Astrocyte of the cerebellum (primary cell): ENCODE data around the gene SNAPC1.
"Not testable (repeated sequence)": the region's sequence is repeated elsewhere in the genome, so short reads cannot be mapped to it uniquely, and the experiment has no call there.

Experiments used
- DNase-seq: peaks from one replicate; pipeline ENCODE4 v3.0.0-alpha.2; 2011; ENCODE audit warnings: low read depth
- H3K4me3 ChIP-seq: 2 replicates; pipeline ENCODE4 v1.5.1; 2011; ENCODE audit warnings: mild to moderate bottlenecking, low read depth, low read length, moderate library complexity
- CTCF ChIP-seq: IDR thresholded peaks from 2 replicates; pipeline ENCODE4 v1.5.1; 2012; ENCODE audit warnings: low read length, low read depth, moderate library complexity, mild to moderate bottlenecking; ENCODE audit errors: missing control alignments
- in situ Hi-C: cut with HindIII; loops from 2 replicates; pipeline ENCODE4 v1.10.0; 2017; ENCODE audit warnings: low sequenced_read_pairs

The SNAPC1 gene

GRCh38 chr14:61733972-61734371 lies 28.2 kb upstream of the SNAPC1 start:
- in situ Hi-C loops, result no loop called here
- DNase-seq, result no peak
- no peak overlapping the region for H3K4me3 ChIP-seq
- no peak for TF ChIP-seq CTCF

GRCh38 chr14:61736751-61737150 lies 25.5 kb upstream of the SNAPC1 start:
- no peak for TF ChIP-seq CTCF
- in situ Hi-C loops, result no loop called here
- no peak overlapping the region for H3K4me3 ChIP-seq
- DNase-seq, result no peak

- in situ Hi-C loops, result no loop called here
These were observed 24.3 kb upstream of the SNAPC1 start for GRCh38 chr14:61737915-61738314.

GRCh38 chr14:61739133-61739532 lies 23.1 kb upstream of the SNAPC1 start:
- DNase-seq, result no peak
- in situ Hi-C loops, result no loop called here
- no peak overlapping the region for H3K4me3 ChIP-seq
- TF ChIP-seq CTCF, result no peak

More at GRCh38 chr14:61737915-61738314, 24.3 kb upstream of the SNAPC1 start:
- TF ChIP-seq CTCF, result no peak
- no peak overlapping the region for H3K4me3 ChIP-seq
- no peak for DNase-seq

GRCh38 chr14:61742371-61742770 lies 19.8 kb upstream of the SNAPC1 start:
- H3K4me3 ChIP-seq, result no peak overlapping the region
- in situ Hi-C loops, result no loop called here
- DNase-seq, result no peak
- no peak for TF ChIP-seq CTCF

GRCh38 chr14:61744238-61744637 lies 18.0 kb upstream of the SNAPC1 start:
- in situ Hi-C loops, result no loop called here
- TF ChIP-seq CTCF, result no peak
- H3K4me3 ChIP-seq, result no peak overlapping the region
- DNase-seq, result no peak

GRCh38 chr14:61746346-61746745 lies 15.9 kb upstream of the SNAPC1 start:
- DNase-seq, H3K4me3 ChIP-seq, in situ Hi-C loops: not testable (repeated sequence)
